Measurements from ENCODE around the gene PRKD1. TPM values are rescaled to one million over a fixed set of nuclear protein-coding genes. Genes with fewer than 3 reads are reported as not detected.

PRKD1 gene
- total RNA-seq, 1 experiment from 2014 or later = not detected

DNA sequence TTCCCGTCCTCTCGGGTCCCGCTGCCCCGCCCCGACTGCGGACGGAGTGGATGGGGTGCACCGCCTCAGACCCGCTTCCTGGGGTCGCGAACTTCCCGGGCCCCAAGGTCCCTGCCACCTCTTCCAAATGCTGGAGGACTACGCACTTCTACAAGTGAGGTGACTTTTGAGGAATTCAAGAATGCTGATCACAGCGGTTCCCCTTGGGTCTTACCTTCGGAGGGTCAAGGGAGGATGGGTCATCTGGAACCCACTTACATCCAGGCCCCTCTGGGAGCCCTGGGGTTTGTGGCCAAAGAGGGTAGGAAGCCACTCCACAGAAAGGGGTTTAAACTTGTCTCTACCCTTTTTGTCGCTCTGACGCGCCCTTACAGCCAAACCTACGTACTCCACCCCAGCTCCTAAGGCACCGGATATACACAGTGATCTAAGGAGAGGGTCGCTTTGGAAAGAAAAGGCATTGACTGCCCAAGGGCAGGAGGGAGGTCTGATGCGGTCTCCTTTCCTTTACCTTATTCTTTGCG is 532 bp upstream of the PRKD1 start:
- ChIA-PET RAD21 (ENCODE audit: low non-redundant PET in 1 of 2, low total read pairs in 2 of 2, uncharacterized antibody in 2 of 2, unreplicated experiment in 2 of 2) (no interaction called here), POLR2A (no interaction called here), CTCF (no interaction called here)
- TF ChIP-seq CEBPB (IDR thresholded peaks at IDR 0.05; ENCODE audit: low read depth) = no peak
- intact Hi-C loops (cut with micrococcal nuclease) = no loop called here
- Histone ChIP-seq H4K20me1 (ENCODE audit: insufficient read depth) (no peaks in the 10 kb centered on the region), H3K36me3 (ENCODE audit: control insufficient read depth in 1 of 2, insufficient read depth in 2 of 2, low read length in 2 of 2) (no peaks in the 10 kb centered on the region), H3K27me3 (ENCODE audit: insufficient read depth, low read length) (no peaks in the 10 kb centered on the region), H2AFZ (ENCODE audit: low read depth, low read length, poor library complexity, severe bottlenecking) (no peak overlapping the region), H3K9me2 (ENCODE audit: insufficient read depth) (no peaks in the 10 kb centered on the region), H3K9ac (ENCODE audit: low read length) (no peak overlapping the region), H3K27ac (ENCODE audit: low read depth, low read length) (no peak overlapping the region), H3K79me2 (ENCODE audit: insufficient read depth, low read length) (no peaks in the 10 kb centered on the region), H3K9me3 (ENCODE audit: control insufficient read depth in 1 of 2, insufficient read depth in 1 of 2, low read depth in 1 of 2, low read length in 2 of 2) (peaks cover 18 to 19% of the 10 kb centered on the region in 2 experiments; a peak in 2 of 4 replicates), H3K4me2 (ENCODE audit: low read length) (no peak overlapping the region), H3K4me1 (ENCODE audit: control insufficient read depth in 1 of 2, insufficient read depth in 2 of 2, low read length in 2 of 2) (no peaks in the 10 kb centered on the region), H3K4me3 (replicated peaks in 1 of 2; ENCODE audit: low read depth in 1 of 2, low read length in 2 of 2) (no peak overlapping the region)
- BruUV-seq (replicated peaks) = no TSS peak
- no peak for DNase-seq (ENCODE audit: low read depth, low spot score)
- ATAC-seq = no peak

DNA sequence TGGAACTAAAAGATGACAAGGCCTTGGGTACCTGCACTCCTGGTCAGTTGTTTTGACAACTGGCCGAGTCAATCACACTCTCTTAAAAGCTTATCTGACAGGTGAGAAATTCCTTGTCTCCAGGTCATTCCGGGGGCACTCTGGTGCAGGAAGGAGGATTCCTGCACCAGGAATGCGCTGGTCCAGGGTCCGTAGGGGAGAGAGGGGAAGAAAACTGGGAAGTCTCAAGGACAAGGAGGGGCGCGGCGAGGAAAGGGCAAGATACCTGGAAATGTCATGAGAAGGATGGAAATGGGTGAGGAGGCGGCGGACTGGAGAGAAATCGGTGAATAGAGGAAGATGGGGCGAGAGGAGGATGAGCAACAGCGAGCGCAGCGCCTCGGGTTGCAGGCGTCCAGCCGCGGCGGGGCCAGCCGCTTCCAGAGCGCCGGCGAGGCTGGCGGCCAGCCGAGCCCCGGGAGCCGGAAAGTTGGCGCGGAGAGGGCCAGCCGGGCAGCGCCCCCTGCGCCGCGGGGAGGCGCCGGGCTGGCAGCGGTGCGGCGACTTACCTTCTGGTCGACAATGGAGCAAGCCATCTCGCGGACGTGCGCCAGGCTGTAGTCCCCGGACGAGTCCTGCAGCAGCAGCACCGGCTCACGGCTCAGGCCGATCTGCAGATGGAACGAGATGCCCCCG is 809 bp downstream of the PRKD1 start:
- ChIA-PET RAD21 (ENCODE audit: low non-redundant PET in 1 of 2, low total read pairs in 2 of 2, uncharacterized antibody in 2 of 2, unreplicated experiment in 2 of 2) (no interaction called here), POLR2A (no interaction called here), CTCF (no interaction called here)
- Histone ChIP-seq H3K4me1 (ENCODE audit: control insufficient read depth in 1 of 2, insufficient read depth in 2 of 2, low read length in 2 of 2) (no peaks in the 10 kb centered on the region), H2AFZ (ENCODE audit: low read depth, low read length, poor library complexity, severe bottlenecking) (no peak overlapping the region), H4K20me1 (ENCODE audit: insufficient read depth) (no peaks in the 10 kb centered on the region), H3K4me2 (ENCODE audit: low read length) (no peak overlapping the region), H3K36me3 (ENCODE audit: control insufficient read depth in 1 of 2, insufficient read depth in 2 of 2, low read length in 2 of 2) (no peaks in the 10 kb centered on the region), H3K79me2 (ENCODE audit: insufficient read depth, low read length) (no peaks in the 10 kb centered on the region), H3K4me3 (replicated peaks in 1 of 2; ENCODE audit: low read depth in 1 of 2, low read length in 2 of 2) (no peak overlapping the region), H3K27ac (ENCODE audit: low read depth, low read length) (no peak overlapping the region), H3K9me2 (ENCODE audit: insufficient read depth) (no peaks in the 10 kb centered on the region), H3K27me3 (ENCODE audit: insufficient read depth, low read length) (no peaks in the 10 kb centered on the region), H3K9me3 (ENCODE audit: control insufficient read depth in 1 of 2, insufficient read depth in 1 of 2, low read depth in 1 of 2, low read length in 2 of 2) (peaks cover 13 to 19% of the 10 kb centered on the region in 2 experiments; a peak in 2 of 4 replicates), H3K9ac (ENCODE audit: low read length) (no peak overlapping the region)
- no peak for ATAC-seq
- no peak for TF ChIP-seq FOSL1 (IDR thresholded peaks at IDR 0.05; ENCODE audit: low read depth)
- TF ChIP-seq SP1 (IDR thresholded peaks at IDR 0.05; ENCODE audit: low read depth) = no peak
- TF ChIP-seq ZNF274 (IDR thresholded peaks at IDR 0.05; ENCODE audit: low read depth, low read length) = no peak
- no peak for TF ChIP-seq ZFX (IDR thresholded peaks at IDR 0.05)
- no peak for TF ChIP-seq POLR2AphosphoS5 (IDR thresholded peaks at IDR 0.05; ENCODE audit: low read depth, low read length)
- TF ChIP-seq, protein P1, sequence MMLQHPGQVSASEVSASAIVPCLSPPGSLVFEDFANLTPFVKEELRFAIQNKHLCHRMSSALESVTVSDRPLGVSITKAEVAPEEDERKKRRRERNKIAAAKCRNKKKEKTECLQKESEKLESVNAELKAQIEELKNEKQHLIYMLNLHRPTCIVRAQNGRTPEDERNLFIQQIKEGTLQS (IDR thresholded peaks at IDR 0.05) = no peak
- no peak for TF ChIP-seq EGR1 (IDR thresholded peaks at IDR 0.05; ENCODE audit: low read depth)
- TF ChIP-seq, protein P2, sequence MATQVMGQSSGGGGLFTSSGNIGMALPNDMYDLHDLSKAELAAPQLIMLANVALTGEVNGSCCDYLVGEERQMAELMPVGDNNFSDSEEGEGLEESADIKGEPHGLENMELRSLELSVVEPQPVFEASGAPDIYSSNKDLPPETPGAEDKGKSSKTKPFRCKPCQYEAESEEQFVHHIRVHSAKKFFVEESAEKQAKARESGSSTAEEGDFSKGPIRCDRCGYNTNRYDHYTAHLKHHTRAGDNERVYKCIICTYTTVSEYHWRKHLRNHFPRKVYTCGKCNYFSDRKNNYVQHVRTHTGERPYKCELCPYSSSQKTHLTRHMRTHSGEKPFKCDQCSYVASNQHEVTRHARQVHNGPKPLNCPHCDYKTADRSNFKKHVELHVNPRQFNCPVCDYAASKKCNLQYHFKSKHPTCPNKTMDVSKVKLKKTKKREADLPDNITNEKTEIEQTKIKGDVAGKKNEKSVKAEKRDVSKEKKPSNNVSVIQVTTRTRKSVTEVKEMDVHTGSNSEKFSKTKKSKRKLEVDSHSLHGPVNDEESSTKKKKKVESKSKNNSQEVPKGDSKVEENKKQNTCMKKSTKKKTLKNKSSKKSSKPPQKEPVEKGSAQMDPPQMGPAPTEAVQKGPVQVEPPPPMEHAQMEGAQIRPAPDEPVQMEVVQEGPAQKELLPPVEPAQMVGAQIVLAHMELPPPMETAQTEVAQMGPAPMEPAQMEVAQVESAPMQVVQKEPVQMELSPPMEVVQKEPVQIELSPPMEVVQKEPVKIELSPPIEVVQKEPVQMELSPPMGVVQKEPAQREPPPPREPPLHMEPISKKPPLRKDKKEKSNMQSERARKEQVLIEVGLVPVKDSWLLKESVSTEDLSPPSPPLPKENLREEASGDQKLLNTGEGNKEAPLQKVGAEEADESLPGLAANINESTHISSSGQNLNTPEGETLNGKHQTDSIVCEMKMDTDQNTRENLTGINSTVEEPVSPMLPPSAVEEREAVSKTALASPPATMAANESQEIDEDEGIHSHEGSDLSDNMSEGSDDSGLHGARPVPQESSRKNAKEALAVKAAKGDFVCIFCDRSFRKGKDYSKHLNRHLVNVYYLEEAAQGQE (IDR thresholded peaks at IDR 0.05; ENCODE audit: low read depth) = no peak
- BruUV-seq (replicated peaks) = no TSS peak
- DNase-seq (ENCODE audit: low read depth, low spot score) = no peak
- intact Hi-C loops (cut with micrococcal nuclease) = no loop called here

All from HCT116 (cell line).